HG02678 (cell line): ENCODE measurements around the gene APC2.
"Not testable (repeated sequence)": the region's sequence is repeated elsewhere in the genome, so short reads cannot be mapped to it uniquely, and the experiment has no call there.

ENCODE experiments used
- ATAC-seq: cut with Tn5 transposase; IDR thresholded peaks from one replicate; pipeline ENCODE4 v1.9.1; 2021; ENCODE audit warnings: mild to moderate bottlenecking, moderate library complexity; ENCODE audit not compliant: unreplicated experiment

Gene APC2

DNA sequence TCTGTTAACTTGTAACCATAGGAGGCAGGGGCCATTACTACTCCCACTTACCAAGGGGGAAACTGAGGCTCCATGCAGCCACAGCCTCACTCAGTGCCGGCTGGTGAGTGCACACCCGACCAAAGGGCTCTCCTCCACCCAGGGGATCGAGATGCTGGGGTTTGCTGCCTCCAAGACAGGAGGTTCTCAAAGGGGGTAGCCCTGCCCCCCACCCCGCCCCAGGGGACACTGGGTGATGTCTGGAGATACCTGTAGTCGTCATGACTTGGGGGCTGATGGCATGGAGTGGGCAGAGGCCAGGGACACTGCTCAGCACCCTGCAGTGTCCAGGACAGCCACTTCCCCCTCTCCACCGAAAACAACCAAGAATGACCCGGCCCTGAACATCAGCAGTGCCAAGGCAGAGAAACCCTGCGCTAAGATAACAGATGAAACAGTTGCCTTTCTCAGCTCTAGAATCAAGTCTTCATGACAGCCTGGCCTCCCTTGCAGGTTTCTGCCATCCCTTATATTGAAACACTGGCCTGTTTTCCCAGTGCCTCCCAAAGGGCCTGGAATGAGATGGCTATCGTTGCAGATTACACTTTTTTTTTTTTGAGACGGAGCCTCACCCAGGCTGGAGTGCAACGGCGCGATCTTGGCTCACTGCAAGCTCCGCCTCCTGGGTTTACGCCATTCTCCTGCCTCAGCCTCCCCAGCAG lies 44.3 kb downstream of the APC2 start:
- no peak for ATAC-seq

DNA sequence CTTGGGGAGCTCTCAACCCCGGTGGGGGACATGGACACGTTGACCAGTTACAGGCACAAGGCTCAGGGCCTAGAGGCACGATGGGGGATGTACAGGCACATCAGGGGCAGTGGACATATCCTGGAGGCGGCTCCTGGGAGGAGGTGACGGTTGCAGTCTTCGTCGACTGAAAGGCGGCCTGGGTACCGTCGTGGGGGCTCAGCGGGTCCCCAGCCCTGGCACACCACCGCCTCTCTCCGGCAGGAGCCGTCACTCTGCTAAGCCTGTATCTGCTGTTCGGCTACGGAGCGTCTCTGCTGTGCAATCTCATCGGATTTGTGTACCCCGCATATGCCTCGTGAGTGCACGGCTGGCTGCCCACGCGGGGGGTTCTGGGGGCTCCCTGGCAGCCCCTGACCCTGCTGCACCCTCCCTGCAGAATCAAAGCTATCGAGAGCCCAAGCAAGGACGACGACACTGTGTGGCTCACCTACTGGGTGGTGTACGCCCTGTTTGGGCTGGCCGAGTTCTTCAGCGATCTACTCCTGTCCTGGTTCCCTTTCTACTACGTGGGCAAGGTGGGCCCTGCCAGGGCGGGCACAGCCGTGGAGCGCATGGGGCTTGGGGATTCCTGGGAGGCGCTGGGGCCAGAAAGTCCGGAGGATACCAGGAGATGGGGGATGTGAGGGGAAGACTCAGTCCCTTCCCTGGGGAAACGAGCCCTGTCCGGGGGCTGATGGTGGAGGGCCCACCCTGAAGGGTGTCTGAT lies 45.3 kb downstream of the APC2 start:
- no peak for ATAC-seq

DNA sequence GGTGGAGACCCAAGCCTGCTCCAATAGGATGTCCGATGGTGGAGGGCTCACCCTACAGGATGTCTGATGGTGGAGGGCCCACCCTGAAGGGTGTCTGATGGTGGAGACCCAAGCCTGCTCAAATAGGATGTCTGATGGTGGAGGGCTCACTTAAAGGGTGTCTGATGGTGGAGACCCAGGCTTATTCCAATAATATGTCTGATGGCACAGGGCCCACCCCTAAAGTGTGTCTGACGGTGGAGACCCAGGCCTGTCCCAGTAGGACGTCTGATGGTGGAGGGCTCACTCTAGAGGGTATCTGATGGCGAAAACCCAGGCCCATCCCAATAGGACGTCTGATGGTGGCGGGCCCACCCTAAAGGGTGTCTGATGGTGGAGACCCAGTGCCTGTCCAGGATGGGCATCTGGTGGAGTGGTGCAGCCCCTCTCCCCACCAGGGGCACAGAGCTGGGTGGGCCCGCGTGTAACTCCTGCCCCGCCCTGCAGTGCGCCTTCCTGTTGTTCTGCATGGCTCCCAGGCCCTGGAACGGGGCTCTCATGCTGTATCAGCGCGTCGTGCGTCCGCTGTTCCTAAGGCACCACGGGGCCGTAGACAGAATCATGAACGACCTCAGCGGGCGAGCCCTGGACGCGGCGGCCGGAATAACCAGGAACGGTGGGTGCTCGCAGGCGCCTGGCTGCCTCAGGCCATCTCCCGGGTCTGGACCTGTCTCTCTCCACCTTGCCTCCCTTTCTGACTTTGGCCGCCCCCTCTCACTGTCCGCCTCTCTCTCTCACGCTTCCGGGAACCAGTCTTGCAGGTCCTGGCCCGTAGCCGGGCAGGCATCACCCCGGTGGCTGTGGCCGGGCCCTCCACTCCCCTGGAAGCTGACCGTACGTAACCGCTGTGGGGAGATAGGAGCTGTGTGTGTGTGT lies 46.1 kb downstream of the APC2 start:
- no peak for ATAC-seq

DNA sequence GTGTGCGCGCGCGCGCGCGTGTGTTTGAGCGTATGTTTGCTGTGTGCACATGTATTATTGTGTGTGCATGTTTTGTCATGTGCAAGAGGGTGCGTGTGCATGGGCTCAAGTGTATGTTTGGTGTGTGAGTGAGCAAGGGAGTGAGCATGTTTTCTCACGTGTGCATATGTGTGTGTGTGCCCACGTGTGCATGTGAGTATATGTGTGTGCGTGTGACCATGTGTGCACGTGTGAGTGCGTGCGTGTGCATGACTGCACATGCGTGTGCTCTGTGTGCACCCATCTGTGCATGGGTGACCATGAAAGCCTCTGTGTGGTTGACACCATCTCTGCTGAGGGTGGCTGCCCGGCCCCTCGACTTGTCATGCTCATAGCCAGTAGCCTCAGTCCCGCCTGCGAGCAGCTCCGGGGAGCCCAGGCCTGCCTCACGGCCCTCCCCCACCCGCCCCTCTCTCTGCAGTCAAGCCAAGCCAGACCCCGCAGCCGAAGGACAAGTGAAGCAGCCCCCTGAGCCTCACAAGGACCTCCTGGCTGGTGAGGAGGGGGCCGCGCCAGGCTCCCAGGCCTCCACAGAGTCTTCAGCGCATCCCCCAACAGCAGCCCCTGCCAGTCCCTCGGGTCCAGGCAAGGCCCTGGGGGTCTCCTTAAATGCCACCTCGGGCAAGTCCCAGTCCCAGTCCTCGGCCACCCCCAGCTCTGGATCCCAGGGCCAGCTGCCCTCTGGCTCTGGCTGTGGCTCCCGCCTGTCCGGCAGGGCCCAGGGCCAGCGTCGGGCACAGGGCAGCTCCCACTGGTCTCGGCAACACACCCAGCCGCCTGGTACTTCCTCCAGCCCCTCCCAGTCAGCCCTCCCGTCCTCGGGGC lies 47.0 kb downstream of the APC2 start:
- ATAC-seq: no peak

DNA sequence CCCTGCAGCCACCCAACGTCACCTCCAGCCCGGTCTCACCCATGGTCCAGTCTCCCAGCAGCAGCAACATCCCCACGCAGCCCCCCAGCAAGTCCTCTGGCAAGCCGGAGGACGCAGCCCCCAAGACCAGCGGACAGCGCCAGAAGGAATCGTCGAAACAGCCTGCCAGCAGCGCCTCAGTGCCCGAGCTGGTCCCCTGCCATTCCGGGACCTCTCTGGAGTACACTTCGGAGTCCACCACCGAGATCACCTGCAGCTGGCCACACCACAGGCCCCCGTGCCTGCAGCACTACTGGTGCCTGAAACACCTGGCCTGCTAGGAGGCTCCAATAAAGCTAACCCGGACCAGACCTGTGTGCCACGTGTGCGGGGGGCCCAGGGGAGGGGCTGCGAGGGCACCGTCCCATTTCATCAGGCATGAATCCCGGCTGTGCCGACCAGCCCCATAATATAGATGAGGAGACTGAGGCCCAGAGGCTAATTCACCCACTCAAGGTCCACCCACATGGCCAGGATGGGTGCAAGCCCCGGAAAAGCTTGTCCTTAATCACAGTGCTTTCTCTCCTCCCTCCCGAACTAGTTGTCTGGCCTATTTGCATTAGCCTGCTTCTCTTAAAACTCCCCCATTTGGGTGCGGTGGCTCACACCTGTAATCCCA lies 47.8 kb downstream of the APC2 start:
- ATAC-seq: no peak

DNA sequence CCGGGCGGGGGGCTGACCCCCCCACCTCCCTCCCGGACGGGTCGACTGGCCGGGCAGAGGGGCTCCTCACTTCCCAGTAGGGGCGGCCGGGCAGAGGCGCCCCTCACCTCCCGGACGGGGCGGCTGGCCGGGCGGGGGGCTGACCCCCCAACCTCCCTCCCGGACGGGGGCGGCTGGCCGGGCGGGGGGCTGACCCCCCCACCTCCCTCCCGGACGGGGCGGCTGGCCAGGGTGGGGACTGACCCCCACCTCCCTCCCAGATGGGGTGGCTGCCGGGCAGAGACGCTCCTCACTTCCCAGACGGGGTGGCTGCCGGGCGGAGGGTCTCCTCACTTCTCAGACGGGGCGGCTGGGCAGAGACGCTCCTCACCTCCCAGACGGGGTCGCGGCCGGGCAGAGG lies 49.3 kb downstream of the APC2 start:
- ATAC-seq: not testable (repeated sequence)

DNA sequence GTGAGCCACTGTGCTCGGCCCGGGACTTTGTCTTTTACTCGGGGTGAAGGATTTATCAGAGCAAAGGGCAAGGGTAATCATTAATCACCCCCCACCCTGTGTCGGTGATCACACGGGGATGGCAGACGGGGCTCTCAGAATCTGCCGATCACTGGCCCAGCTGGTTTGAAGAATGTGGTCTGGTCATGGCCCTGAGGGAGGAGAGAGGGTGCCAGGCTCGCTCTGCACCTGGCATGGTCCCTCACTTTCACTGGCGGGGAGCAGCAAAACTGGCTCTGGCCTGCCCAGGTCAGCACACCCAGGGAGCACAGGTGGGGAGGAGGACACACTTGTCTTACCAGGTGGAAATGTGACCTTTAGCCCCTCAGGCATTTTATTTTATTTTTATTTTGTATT lies 51.3 kb downstream of the APC2 start:
- ATAC-seq: no peak

DNA sequence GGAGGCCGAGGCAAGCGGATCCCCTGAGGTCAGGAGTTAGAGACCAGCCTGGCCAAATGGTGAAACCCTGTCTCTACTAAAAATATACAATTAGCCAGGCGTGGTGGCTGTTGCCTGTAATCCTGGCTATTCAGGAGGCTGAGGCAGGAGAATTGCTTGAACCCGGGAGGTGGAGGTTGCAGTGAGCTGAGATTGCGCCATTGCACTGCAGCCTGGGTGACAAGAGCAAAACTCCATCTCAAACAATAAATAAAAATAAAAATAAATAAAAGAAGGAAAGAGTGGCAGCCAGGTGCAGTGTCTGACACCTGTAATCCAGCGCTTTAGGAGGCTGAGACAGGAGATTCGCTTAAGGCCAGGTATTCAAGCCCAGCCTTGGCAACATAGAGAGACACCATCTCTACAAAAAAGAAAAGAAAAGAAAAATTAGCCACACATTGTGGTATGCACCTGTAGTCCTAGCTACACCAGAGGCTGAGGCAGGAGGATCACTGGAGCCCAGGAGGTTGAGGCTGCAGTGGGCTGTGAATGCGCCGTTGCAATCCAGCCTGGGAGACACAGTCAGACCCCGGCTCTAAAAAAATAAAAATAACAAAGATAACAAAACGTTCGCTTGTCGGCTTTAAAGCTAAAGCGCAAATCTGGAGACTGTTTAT lies 52.6 kb downstream of the APC2 start:
- ATAC-seq: no peak

DNA sequence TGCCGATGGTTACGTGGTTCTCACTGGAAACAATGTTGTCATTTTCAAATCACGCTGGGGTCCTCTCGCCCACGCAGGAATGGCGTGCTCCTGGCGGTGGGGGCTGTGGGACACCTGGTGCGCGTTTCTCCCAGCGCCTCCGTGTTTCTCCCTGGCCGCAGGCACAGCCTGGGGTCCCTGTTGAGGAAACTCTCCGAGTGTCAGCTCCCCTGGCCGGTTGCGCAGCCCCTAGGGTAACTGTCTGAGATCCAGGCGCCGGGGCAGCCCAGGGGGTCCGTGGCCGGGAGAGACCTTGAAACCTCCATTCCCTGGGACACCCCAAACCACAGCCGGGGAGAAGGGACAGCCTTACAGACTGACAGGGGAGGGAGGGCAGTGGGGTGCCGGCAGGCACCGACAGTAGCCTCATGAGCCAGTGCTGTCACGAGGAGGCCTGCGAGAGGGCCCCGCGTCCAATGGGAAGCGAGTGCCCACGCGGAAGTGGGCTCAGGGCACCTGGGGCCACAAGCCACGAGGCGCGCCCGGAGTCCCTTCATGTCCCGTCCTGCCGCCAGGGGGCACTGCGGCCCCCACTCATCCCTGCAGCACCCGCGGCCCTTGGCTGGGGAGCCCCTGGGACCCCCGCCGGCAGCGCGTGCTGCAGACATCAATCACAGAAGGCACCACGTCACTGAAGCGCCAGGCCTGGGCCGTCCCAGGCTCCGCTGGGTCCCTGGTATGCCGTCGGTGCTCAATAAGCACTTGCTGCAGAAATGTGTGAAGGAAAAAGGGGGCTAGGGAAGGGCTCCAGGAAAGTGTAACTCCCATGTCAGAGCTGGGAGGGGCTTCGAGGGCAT lies 53.4 kb downstream of the APC2 start:
- ATAC-seq: no peak

DNA sequence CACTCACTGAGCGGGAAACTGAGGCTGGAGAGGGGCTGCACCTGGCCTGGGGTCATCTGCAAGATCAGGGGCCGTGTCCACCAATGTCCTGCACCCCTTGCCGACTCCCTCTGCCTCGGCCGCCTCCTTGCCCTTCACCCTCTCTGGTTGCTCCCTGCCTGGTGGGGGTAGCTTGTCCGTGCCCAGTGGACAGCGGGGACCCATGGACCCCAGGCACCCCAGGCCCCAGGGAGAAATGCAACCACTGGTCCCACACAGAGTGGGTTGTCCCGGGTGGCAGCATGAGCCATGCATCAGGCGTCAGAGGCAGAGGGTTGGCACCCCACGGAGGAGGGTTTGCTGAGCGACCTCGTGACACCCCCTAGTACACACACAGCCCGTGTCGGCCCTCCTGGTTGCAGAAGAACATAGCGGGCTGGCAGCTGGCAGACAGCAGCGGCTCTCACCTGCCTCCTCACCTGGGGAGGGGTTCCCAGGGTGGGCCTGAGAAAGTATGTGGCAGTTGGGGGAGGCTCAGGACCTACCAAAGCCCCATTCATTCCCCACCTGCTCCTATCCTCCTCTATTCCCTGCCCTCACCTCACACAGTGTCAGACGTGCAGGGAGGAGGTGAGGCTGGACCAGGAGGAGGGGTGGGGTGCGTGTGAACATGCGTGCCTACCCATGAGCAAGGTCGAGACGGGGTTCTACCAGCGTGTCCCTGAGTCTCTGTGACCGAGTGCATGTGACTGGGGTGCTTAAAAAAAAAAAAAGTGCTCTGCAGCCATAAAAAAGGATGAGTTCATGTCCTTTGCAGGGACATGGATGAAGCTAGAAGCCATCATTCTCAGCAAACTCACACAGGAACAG lies 54.2 kb downstream of the APC2 start:
- no peak for ATAC-seq

DNA sequence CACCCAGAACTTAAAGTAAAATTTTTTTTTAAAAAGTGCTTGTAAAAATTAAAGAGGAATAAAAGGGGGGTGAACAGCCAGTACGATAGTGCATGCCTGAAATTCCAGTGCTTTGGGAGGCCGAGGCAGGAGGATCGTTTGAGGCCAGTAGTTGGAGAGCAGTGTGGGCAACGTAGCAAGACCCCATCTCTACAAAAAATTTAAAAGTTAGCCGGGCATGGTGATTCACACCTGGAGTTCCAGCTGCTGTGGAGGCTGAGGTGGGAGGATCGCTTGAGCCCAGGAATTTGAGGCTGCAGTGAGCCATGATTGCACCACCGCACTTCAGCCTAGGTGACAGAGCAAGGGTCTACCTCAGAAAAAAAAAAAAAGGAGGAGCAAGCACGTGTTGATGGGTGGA lies 55.1 kb downstream of the APC2 start:
- no peak for ATAC-seq

DNA sequence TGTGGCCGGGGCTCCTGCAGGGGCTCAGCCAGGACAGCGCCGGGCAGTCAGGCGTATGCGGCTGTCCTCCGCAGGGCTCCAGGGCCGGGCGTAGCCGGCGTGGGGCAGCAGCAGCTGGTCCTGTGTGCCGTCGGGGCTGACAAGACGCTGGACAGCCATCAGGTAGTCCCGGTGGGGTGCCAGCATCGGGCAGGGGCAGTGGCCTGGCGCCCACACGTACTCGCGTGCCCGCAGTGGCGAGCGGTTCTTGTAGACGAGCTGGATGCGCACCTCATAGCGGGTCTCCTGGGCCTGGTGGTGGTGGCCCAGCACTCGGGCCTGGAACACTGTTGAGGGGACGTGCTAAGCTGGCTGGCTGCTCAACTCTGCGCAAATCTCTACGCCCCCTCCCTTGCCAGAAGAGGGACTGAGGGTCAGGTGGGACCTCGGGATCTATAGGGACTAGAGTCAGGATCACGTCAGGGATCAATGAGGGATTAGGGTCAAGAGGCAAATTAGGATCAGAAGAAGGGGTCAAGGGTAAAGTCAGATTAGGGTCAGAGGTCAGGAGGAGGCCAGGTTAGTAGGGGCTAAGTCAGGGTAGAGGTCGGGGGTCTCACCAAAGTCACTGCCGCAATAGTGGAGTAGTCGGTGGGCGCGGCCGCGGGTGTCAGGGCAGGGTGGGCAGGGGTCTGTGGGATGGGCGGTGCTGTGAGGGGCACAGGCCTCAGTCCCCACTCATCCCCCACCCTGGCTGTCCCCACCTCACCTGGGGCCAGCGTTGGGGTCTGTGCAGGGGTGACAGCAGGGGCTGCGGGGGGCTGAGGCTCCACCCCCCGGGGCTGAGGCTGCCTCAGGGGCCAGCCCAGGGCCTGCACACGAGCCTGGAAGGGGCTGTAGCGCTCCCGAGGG lies 56.3 kb downstream of the APC2 start:
- no peak for ATAC-seq

DNA sequence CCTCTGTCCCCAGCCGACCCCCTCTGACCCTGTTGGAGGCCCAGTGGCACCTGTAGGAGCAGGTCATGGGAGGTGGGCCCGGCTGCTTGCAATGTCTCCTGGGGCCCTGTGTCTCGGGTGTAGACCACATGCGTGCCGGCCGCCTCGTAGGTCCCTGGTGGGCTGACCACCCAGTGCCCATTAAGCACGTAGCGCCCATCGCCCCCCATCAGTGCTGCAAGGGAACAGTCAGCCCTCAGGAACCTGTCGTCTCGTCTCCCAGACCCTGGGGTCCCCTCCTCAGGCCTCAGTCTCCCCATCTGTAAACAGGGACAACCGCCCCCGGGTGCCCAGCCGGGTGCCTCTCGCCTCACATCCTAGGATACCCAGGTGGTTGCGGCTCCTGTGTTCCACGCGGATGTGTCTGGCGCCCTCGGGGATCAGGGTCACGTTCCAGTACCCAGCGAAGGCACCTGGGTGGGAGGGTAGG lies 57.3 kb downstream of the APC2 start:
- no peak for ATAC-seq

DNA sequence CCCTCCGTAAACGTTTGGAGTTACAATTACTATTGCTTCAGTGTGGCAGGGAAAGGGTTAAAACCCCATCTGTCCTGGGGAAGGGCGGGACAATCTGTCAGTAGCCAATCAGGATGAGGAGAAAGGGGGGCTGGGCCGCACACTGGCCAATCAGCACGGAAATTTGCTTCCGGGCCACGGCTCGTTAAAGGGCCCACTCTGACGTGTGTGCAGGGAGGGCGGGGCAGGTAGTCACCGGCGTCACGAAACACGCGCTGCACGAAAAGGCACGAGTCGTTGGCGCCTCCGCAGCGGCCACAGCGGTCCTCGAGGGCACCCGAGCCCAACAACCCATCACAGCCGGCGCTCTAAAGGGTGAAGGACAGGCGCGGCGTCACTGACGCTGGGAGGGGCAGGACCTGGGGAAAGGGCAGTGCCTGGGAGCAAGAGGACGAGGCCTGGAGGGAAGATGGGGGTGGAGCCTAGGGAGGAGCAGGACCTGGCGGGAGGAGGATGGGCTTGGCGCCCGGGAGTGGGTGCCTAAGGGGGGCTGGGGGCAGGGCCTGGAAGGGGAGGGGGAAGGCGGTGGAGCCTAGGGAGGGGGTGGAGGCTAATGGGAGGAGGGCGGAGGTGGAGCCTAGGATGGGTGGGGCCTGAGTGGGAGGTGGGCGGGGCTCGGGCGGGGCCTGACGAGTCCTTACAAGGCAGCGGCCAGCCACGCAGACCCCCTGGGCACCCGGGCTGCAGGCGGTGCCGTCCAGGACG lies 58.0 kb downstream of the APC2 start:
- ATAC-seq: no peak

DNA sequence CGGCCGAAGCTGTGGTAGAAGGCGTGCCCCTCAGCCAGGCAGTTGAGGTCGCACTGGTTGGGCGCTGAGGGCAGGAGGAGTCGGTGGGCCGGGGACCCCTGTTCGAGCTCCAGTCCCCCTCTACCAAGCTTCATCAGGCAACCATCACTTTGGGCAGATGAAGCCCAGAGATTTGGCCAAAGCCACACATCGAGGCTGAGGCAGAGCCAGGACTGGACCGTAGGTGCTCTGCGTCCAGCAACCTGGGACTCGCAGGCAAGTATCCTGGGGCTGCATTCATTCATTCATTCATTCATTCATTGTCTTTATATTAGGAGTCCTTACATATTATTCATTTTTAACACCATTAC lies 58.6 kb downstream of the APC2 start:
- ATAC-seq: no peak
